Ammon's horn (tissue), 1 donor: ENCODE measurements around the gene TMEM236.
A peak's percentile ranks its signal among the peaks of the same experiment; 100 is the strongest.

Experiments
- DNase-seq: peaks from one replicate; pipeline ENCODE4 v3.0.0-alpha.2; 2016; ENCODE audit warnings: low spot score

The TMEM236 gene

GRCh38 chr10:17740668-17741067 is 11.3 kb upstream of the TMEM236 start:
- DNase-seq: no peak

GRCh38 chr10:17742918-17743317 is 9.1 kb upstream of the TMEM236 start:
- peak; percentile 40 for DNase-seq

- DNase-seq: no peak
Observed at GRCh38 chr10:17743437-17743836, 8.6 kb upstream of the TMEM236 start.

GRCh38 chr10:17744341-17744861 is 7.6 kb upstream of the TMEM236 start:
- DNase-seq: peak; percentile 22

GRCh38 chr10:17747883-17748550 is 4.0 kb upstream of the TMEM236 start:
- DNase-seq: no peak

GRCh38 chr10:17749890-17750289 is 2.1 kb upstream of the TMEM236 start:
- no peak for DNase-seq

GRCh38 chr10:17756557-17757217 is 4.7 kb downstream of the TMEM236 start:
- no peak for DNase-seq

- DNase-seq: no peak
Observed at GRCh38 chr10:17758200-17758599, 6.2 kb downstream of the TMEM236 start.

- no peak for DNase-seq
Observed at GRCh38 chr10:17758896-17759295, 6.9 kb downstream of the TMEM236 start.

GRCh38 chr10:17764142-17764541 is 12.1 kb downstream of the TMEM236 start:
- no peak for DNase-seq

GRCh38 chr10:17765602-17766001 is 13.6 kb downstream of the TMEM236 start:
- no peak for DNase-seq

GRCh38 chr10:17766731-17767130 is 14.7 kb downstream of the TMEM236 start:
- no peak for DNase-seq

- no peak for DNase-seq
Observed at GRCh38 chr10:17768496-17768895, 16.5 kb downstream of the TMEM236 start.

GRCh38 chr10:17768957-17769356 is 17.0 kb downstream of the TMEM236 start:
- no peak for DNase-seq

- DNase-seq: no peak
Observed at GRCh38 chr10:17771017-17771416, 19.0 kb downstream of the TMEM236 start.

GRCh38 chr10:17779784-17780183 is 27.8 kb downstream of the TMEM236 start:
- DNase-seq: peak; percentile 9

- DNase-seq: no peak
Observed at GRCh38 chr10:17780727-17781126, 28.7 kb downstream of the TMEM236 start.

- DNase-seq: no peak
Observed at GRCh38 chr10:17781856-17782255, 29.9 kb downstream of the TMEM236 start.

- DNase-seq: peak; percentile 29
Observed at GRCh38 chr10:17782921-17783665, 31.1 kb downstream of the TMEM236 start.

- no peak for DNase-seq
Observed at GRCh38 chr10:17783751-17784150, 31.8 kb downstream of the TMEM236 start.

GRCh38 chr10:17784688-17785087 is 32.7 kb downstream of the TMEM236 start:
- DNase-seq: peak; percentile 44

- peak; percentile 27 for DNase-seq
Observed at GRCh38 chr10:17785276-17785930, 33.4 kb downstream of the TMEM236 start.
